Parathyroid adenoma (tissue), 2 donors: ENCODE results near the gene DCAF6.

Source experiments
- H2AFZ ChIP-seq: fragments of 300-600 bp; sonication (generic); one replicate; pipeline ENCODE4 v1.7.0; 2017; ENCODE audit warnings: antibody characterized with exemption, mild to moderate bottlenecking
- H3K27ac ChIP-seq: fragments of 300-600 bp; sonication (generic); one replicate; pipeline ENCODE4 v1.7.0; 2017
- H3K27me3 ChIP-seq: fragments of 300-600 bp; sonication (generic); one replicate; pipeline ENCODE4 v1.7.0; 2017; ENCODE audit warnings: low read length; ENCODE audit not compliant: control insufficient read depth, insufficient read depth
- H3K36me3 ChIP-seq: fragments of 300-600 bp; sonication (generic); one replicate; pipeline ENCODE4 v1.7.0; 2017; ENCODE audit warnings: low read length; ENCODE audit not compliant: control insufficient read depth, insufficient read depth
- H3K4me1 ChIP-seq: fragments of 300-600 bp; sonication (generic); one replicate; pipeline ENCODE4 v1.7.0; 2017; ENCODE audit warnings: control low read depth
- H3K4me2 ChIP-seq: fragments of 300-600 bp; sonication (generic); one replicate; pipeline ENCODE4 v1.7.0; 2017; ENCODE audit warnings: low read length
- H3K4me3 ChIP-seq: fragments of 300-600 bp; sonication (generic); one replicate; pipeline ENCODE4 v1.7.0; 2017; ENCODE audit warnings: low read depth, low read length
- H3K79me2 ChIP-seq: fragments of 300-600 bp; sonication (generic); one replicate; pipeline ENCODE4 v1.7.0; 2017; ENCODE audit warnings: control low read depth
- H3K9ac ChIP-seq: fragments of 300-600 bp; sonication (generic); one replicate; pipeline ENCODE4 v1.7.0; 2017; ENCODE audit warnings: mild to moderate bottlenecking
- H3K9me3 ChIP-seq: fragments of 300-600 bp; sonication (generic); one replicate; pipeline ENCODE4 v1.7.0; 2017; ENCODE audit warnings: low read length; ENCODE audit not compliant: control insufficient read depth
- TF ChIP-seq, protein P1 (sequence below): fragments of 300-600 bp; sonication (generic); IDR thresholded peaks from one replicate; pipeline ENCODE4 v1.7.0; 2017; ENCODE audit warnings: antibody characterized with exemption, mild to moderate bottlenecking
- donor health status: primary hyperparathyroidism.

The DCAF6 gene

DNA sequence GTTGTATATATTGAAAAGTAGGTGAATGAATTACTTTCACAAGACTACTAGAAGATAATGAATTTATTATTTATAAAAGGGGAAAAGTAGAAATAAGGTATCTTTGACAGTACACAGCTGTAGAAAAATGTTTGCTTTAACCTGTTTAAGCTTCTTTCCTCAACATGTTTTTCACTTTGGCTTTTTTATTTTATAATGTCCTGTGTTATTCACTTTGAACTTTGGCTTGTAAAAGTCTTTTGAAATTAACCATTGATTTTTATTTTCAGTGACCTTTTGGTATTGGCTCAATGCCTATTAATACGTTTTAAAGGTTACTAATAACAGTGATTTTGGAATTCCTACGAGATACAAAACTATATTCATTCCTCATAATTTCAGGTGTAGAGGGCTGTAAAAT is 58.1 kb downstream of the DCAF6 start:
- Histone ChIP-seq H3K4me3 (no peak overlapping the region), H3K4me2 (no peak overlapping the region), H3K27ac (no peak overlapping the region), H3K9me3 (no peaks in the 10 kb centered on the region), H3K79me2 (no peaks in the 10 kb centered on the region), H3K36me3 (no peaks in the 10 kb centered on the region), H2AFZ (no peak overlapping the region), H3K27me3 (no peaks in the 10 kb centered on the region), H3K9ac (no peak overlapping the region), H3K4me1 (no peaks in the 10 kb centered on the region)
- TF ChIP-seq, protein P1, sequence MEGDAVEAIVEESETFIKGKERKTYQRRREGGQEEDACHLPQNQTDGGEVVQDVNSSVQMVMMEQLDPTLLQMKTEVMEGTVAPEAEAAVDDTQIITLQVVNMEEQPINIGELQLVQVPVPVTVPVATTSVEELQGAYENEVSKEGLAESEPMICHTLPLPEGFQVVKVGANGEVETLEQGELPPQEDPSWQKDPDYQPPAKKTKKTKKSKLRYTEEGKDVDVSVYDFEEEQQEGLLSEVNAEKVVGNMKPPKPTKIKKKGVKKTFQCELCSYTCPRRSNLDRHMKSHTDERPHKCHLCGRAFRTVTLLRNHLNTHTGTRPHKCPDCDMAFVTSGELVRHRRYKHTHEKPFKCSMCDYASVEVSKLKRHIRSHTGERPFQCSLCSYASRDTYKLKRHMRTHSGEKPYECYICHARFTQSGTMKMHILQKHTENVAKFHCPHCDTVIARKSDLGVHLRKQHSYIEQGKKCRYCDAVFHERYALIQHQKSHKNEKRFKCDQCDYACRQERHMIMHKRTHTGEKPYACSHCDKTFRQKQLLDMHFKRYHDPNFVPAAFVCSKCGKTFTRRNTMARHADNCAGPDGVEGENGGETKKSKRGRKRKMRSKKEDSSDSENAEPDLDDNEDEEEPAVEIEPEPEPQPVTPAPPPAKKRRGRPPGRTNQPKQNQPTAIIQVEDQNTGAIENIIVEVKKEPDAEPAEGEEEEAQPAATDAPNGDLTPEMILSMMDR, result no peak

DNA sequence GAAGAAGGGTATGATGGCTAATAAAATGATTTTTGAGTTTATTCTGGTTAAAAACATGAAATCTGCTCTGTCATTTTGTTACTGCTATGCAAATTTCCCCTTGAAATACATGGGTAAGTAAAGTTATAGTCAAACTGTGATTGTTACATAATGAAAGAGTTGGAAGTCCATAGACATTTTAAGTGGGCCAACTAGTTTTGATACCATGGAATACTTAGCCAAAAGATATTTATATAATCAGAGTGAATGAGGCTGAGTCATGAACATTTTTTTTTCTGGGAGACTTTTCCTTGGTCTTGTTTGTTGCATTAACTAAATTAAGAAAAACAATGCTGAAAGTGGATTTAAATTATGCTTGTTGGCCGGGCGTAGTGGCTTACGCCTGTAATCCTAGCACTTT is 58.6 kb downstream of the DCAF6 start:
- no peaks in the 10 kb centered on the region for H3K79me2 ChIP-seq
- H3K36me3 ChIP-seq, result no peaks in the 10 kb centered on the region
- TF ChIP-seq, protein P1, result no peak
- no peak overlapping the region for H3K9ac ChIP-seq
- no peaks in the 10 kb centered on the region for H3K4me1 ChIP-seq
- H3K27me3 ChIP-seq, result no peaks in the 10 kb centered on the region
- H3K9me3 ChIP-seq, result no peaks in the 10 kb centered on the region
- no peak overlapping the region for H2AFZ ChIP-seq
- H3K27ac ChIP-seq, result no peak overlapping the region
- no peak overlapping the region for H3K4me2 ChIP-seq
- H3K4me3 ChIP-seq, result no peak overlapping the region

DNA sequence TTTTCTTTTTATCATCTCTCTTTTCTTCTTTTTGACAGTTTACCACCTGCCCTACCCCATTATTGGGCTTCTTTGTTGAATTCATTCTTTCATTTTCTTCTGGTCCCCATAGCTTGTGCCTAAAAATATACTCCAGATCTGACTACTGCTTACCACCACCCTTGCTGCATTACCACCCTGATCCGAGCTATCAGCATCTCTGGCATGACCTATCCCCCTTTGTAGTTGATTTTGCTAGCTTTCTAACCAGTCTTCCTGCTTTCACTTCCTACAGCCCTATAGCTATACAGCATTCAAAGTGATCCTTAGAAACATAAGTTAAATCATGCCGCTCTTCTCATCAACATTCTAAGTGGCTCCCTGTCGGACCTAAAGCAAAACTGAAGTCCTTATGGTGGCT is 59.8 kb downstream of the DCAF6 start:
- TF ChIP-seq, protein P1, result no peak
- no peaks in the 10 kb centered on the region for H3K9me3 ChIP-seq
- no peaks in the 10 kb centered on the region for H3K4me1 ChIP-seq
- H3K27me3 ChIP-seq, result no peaks in the 10 kb centered on the region
- no peak overlapping the region for H3K4me3 ChIP-seq
- no peak overlapping the region for H3K4me2 ChIP-seq
- H3K27ac ChIP-seq, result no peak overlapping the region
- H2AFZ ChIP-seq, result no peak overlapping the region
- H3K79me2 ChIP-seq, result no peaks in the 10 kb centered on the region
- no peak overlapping the region for H3K9ac ChIP-seq
- no peaks in the 10 kb centered on the region for H3K36me3 ChIP-seq

DNA sequence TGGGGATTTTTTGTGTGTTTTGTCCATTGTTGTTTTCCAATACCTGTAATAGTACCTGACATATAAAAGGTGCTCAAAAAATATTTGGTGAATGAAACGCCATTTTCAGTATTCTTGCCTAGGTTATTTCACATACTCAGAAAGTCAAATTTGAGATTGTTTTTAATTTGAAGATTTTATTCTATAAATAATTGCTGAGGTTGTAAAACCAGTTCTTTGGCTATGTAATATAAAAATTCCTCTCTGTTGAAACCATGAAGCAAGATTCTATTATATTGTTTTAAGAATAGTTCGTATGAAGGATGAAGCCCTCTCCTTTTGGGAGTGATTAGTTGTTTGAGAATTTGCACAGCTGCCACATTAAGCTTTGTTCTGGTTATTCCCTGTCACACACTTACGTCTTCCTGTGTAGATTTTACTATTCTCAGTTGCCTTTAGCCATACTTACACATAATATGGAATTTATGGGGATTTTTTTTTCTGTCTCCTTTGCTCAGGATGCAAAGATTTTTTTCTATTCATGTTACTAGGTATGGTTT is 60.6 kb downstream of the DCAF6 start:
- no peak overlapping the region for H3K4me3 ChIP-seq

DNA sequence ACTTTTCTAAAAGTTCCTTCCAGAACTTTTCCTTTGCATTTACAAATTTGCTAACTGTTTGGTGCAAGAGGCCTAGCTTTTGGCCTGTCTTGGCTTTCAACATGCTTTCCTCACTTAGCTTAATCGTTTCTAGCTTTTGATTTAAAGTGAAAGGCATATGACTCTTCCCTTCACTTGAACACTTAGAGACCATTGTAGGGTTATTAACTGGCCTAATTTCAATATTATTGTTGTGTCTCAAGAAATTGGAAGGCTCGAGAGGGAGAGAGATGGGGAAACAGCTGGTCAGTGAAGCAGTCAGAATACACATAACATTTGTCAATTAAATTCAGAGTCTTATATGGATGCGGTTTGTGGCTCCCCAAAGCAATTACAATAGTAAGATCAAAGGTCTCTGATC is 63.4 kb downstream of the DCAF6 start:
- Histone ChIP-seq H3K27ac (no peak overlapping the region), H3K4me1 (no peaks in the 10 kb centered on the region), H3K9me3 (no peaks in the 10 kb centered on the region), H3K4me3 (no peak overlapping the region), H3K36me3 (no peaks in the 10 kb centered on the region), H3K27me3 (no peaks in the 10 kb centered on the region), H3K79me2 (no peaks in the 10 kb centered on the region), H2AFZ (no peak overlapping the region), H3K9ac (no peak overlapping the region), H3K4me2 (no peak overlapping the region)
- TF ChIP-seq, protein P1, result no peak

More for the DNA sequence above, 60.6 kb downstream of the DCAF6 start:
- no peaks in the 10 kb centered on the region for H3K36me3 ChIP-seq
- no peak overlapping the region for H3K27ac ChIP-seq
- no peaks in the 10 kb centered on the region for H3K27me3 ChIP-seq
- no peak overlapping the region for H3K9ac ChIP-seq
- no peak overlapping the region for H3K4me2 ChIP-seq
- H2AFZ ChIP-seq, result no peak overlapping the region
- H3K79me2 ChIP-seq, result no peaks in the 10 kb centered on the region
- TF ChIP-seq, protein P1, result no peak
- no peaks in the 10 kb centered on the region for H3K4me1 ChIP-seq
- H3K9me3 ChIP-seq, result no peaks in the 10 kb centered on the region
